Measurements from ENCODE around the gene INSRR. TPM values are rescaled to one million over a fixed set of nuclear protein-coding genes. Genes with fewer than 3 reads are reported as not detected.

The INSRR gene
- total RNA-seq, 4 donors from 2014 or later, result not detected

- H3K4me1 ChIP-seq, result peaks cover 32 to 43% (median 41%) of the 10 kb centered on the region in 4 donors
- WGBS, result 73% methylated on average over 3 of the region's 3 CpGs
Measured at GRCh38 chr1:156856282-156856785, 2.6 kb downstream of the INSRR start.

GRCh38 chr1:156854634-156855033 is 4.3 kb downstream of the INSRR start:
- 51% methylated on average over 3 of the region's 3 CpGs for WGBS
- no peak overlapping the region for H3K27ac ChIP-seq (replicated peaks in 1 of 4)
- peaks cover 16 to 26% (median 24%) of the 10 kb centered on the region in 4 donors for H3K4me1 ChIP-seq
- intact Hi-C loops (cut with DNase I), result no loop called here
- peaks cover 0 to 47% (median 13%) of the 10 kb centered on the region in 4 donors for H3K27me3 ChIP-seq
- TF ChIP-seq EP300 (IDR thresholded peaks at IDR 0.05) (no peak), POLR2A (IDR thresholded peaks at IDR 0.05; ENCODE audit: low read depth) (no peak), CTCF (IDR thresholded peaks at IDR 0.05) (no peak), POLR2AphosphoS5 (IDR thresholded peaks at IDR 0.05) (no peak)
- H3K36me3 ChIP-seq, result no peaks in the 10 kb centered on the region
- no peak for DNase-seq (ENCODE audit: extremely low spot score)
- H3K9me3 ChIP-seq, result no peaks in the 10 kb centered on the region
- no peak overlapping the region for H3K4me3 ChIP-seq

More at GRCh38 chr1:156856282-156856785, 2.6 kb downstream of the INSRR start:
- H3K27ac ChIP-seq (replicated peaks in 1 of 4), result no peak overlapping the region
- no peak for TF ChIP-seq POLR2A (IDR thresholded peaks at IDR 0.05; ENCODE audit: low read depth)
- no peak for DNase-seq (ENCODE audit: extremely low spot score)
- peaks cover 0 to 53% (median 26%) of the 10 kb centered on the region in 4 donors for H3K27me3 ChIP-seq
- H3K9me3 ChIP-seq, result no peaks in the 10 kb centered on the region
- intact Hi-C loops (cut with DNase I), result no loop called here
- no peak overlapping the region for H3K4me3 ChIP-seq
- no peaks in the 10 kb centered on the region for H3K36me3 ChIP-seq

GRCh38 chr1:156853761-156854160 is 5.2 kb downstream of the INSRR start:
- Histone ChIP-seq H3K36me3 (no peaks in the 10 kb centered on the region), H3K4me1 (peaks cover 7 to 20% (median 15%) of the 10 kb centered on the region in 4 donors), H3K4me3 (no peak overlapping the region), H3K9me3 (no peaks in the 10 kb centered on the region), H3K27ac (replicated peaks in 1 of 4) (no peak overlapping the region), H3K27me3 (peaks cover 0 to 47% (median 6%) of the 10 kb centered on the region in 4 donors)
- intact Hi-C loops (cut with DNase I), result no loop called here
- TF ChIP-seq POLR2AphosphoS5 (IDR thresholded peaks at IDR 0.05) (no peak), POLR2A (IDR thresholded peaks at IDR 0.05; ENCODE audit: low read depth) (no peak), CTCF (IDR thresholded peaks at IDR 0.05) (no peak), EP300 (IDR thresholded peaks at IDR 0.05) (no peak)
- no peak for DNase-seq (ENCODE audit: extremely low spot score)
- 83% methylated on average over 6 of the region's 19 CpGs for WGBS

DNA sequence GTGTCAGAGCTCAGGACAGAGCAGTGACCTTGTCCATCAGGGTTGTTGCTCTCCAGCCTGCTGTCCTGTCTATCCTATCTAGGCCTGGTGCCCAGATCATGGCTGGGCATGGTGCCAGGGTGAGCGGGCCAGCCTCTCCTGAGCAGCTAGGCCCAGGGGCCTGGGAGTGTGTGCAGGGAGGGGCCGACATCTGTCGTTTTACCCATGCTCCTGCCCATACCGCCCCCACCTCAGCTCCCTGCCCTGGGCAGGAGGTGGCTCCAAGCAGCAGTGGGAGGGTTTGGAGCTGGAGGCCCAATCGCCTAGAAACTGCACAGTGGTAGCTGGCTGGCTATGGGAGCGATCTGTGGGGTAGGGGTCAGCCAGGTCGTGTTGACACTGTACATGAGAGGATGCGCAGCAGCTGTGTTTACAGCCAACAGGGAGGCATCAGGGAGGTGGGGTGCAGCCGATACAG is 6.5 kb downstream of the INSRR start:
- WGBS, result 44% methylated on average over 7 of the region's 9 CpGs
- Histone ChIP-seq H3K9me3 (no peaks in the 10 kb centered on the region), H3K4me3 (no peak overlapping the region), H3K36me3 (no peaks in the 10 kb centered on the region), H3K4me1 (peaks cover 0 to 18% (median 11%) of the 10 kb centered on the region in 4 donors), H3K27ac (replicated peaks in 1 of 4) (no peak overlapping the region), H3K27me3 (peaks cover 0 to 47% (median 0%) of the 10 kb centered on the region in 4 donors)
- intact Hi-C loops (cut with DNase I), result no loop called here
- TF ChIP-seq EP300 (IDR thresholded peaks at IDR 0.05) (no peak), POLR2AphosphoS5 (IDR thresholded peaks at IDR 0.05) (no peak), CTCF (IDR thresholded peaks at IDR 0.05) (no peak), POLR2A (IDR thresholded peaks at IDR 0.05; ENCODE audit: low read depth) (no peak)
- DNase-seq (ENCODE audit: extremely low spot score), result no peak

DNA sequence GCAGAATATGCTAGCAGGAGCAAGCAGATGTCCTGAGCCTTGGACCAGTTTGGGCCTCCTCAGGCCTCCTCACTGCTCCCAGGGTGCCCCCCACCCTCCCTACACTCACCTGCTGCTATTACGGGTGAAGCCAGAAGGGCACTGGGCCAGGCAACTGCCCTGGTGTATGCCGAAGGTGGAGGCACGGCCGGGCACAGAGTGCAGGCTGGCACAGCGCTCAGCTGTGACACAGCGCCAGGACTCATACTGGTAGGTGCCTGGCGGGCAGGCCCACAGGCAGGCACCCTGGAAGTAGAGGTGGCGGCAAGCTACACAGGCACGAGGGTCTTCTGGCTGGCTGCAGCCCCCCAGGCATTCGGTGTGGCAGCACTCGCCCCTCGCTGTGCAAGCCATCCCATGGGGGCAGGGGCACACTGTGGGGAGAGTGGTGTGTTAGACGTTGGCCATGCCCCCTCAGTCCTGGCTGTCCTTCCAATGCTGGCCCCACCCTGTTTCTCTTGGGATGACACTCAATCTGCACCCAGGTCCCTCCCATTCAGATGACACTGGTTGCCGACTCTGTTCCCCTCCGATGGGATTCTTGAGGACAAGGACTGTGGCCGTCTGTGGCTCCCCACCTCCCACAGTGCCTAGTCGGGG is 7.0 kb downstream of the INSRR start:
- no peak overlapping the region for H3K4me3 ChIP-seq
- no peaks in the 10 kb centered on the region for H3K9me3 ChIP-seq
- DNase-seq (ENCODE audit: extremely low spot score), result no peak
- intact Hi-C loops (cut with DNase I), result no loop called here
- 44% methylated on average over 5 of the region's 17 CpGs for whole genome bisulfite sequencing
- H3K27me3 ChIP-seq, result peaks cover 0 to 48% (median 0%) of the 10 kb centered on the region in 4 donors
- peaks cover 0 to 18% (median 11%) of the 10 kb centered on the region in 4 donors for H3K4me1 ChIP-seq
- TF ChIP-seq POLR2A (IDR thresholded peaks at IDR 0.05; ENCODE audit: low read depth) (no peak), CTCF (IDR thresholded peaks at IDR 0.05) (no peak), POLR2AphosphoS5 (IDR thresholded peaks at IDR 0.05) (no peak), EP300 (IDR thresholded peaks at IDR 0.05) (no peak)
- H3K27ac ChIP-seq (replicated peaks in 1 of 4), result no peak overlapping the region
- no peaks in the 10 kb centered on the region for H3K36me3 ChIP-seq

Measured in esophagus muscularis mucosa (tissue), 4 donors.